K562 (cell line): ENCODE results near the gene OCEL1. TPM values are rescaled to one million over a fixed set of nuclear protein-coding genes. Genes with fewer than 3 reads are reported as not detected.

Experiments
- ATAC-seq: fragments of 200-7000 bp; cut with Tn5 transposase; 3 replicates; pipeline ENCODE4 v1.9.1; 2020; ENCODE audit warnings: moderate library complexity
- BruUV-seq: library from RNA; stranded (reverse); fragments of 400-500 nt; replicated peaks from 2 replicates; lab custom pipeline; 2021; lab: Mats Ljungman, UMichigan
- CTCF ChIA-PET: fragments of 300-600 bp; formaldehyde crosslinking; extraction: SDS; loops from one replicate; lab custom pipeline; 2021; ENCODE audit warnings: low intra/inter-chr PET ratio; lab: Yijun Ruan, JAX
- POLR2A ChIA-PET: fragments of 300-600, 350-650 bp; sonication (Branson Sonifier 250); formaldehyde crosslinking; extraction: SDS; loops from one replicate; lab custom pipeline; 2021; ENCODE audit warnings: antibody characterized with exemption, inconsistent platforms; lab: Yijun Ruan, JAX
- DNase-seq, 4 experiments: peaks; one replicate each; pipeline versions ENCODE4 v3.0.0 to v3.0.0-alpha.2; 2011 to 2018; ENCODE audit warnings: low spot score in 3 of 4, mixed read lengths in 3 of 4; ENCODE audit errors: extremely low read depth in 1 of 4
- FAIRE-seq: peaks from 2 replicates; lab custom pipeline; 2011; peaks lifted over from hg19 to GRCh38; lab: Jason Lieb, UNC
- H2AFZ ChIP-seq: 2 replicates; pipeline ENCODE4 v1.6.0; 2011; ENCODE audit warnings: low read depth, low read length, control low read depth, inconsistent platforms
- H3K27ac ChIP-seq: fragments of 200-600 bp; 3 replicates; pipeline ENCODE4 v1.8.0; 2011; ENCODE audit warnings: low read depth, mild to moderate bottlenecking, control low read depth, inconsistent platforms, low read length, moderate library complexity, mixed read lengths; ENCODE audit errors: extremely low read depth
- H3K27me3 ChIP-seq, 2 experiments: fragments of 300-600 bp in 1 of 2; 2 replicates in 1 of 2; 3 replicates in 1 of 2; pipeline versions ENCODE4 v1.6.0 to v1.8.0; 2011; ENCODE audit warnings: inconsistent platforms in 2 of 2, low read length in 2 of 2, mild to moderate bottlenecking in 1 of 2, mixed read lengths in 1 of 2, moderate library complexity in 1 of 2; ENCODE audit not compliant: control insufficient read depth in 2 of 2, insufficient read depth in 2 of 2
- H3K36me3 ChIP-seq: fragments of 300-600 bp; 3 replicates; pipeline ENCODE4 v1.8.0; 2011; ENCODE audit warnings: mild to moderate bottlenecking, low read length, inconsistent platforms; ENCODE audit not compliant: control insufficient read depth, insufficient read depth
- H3K4me1 ChIP-seq, 2 experiments: fragments of 200-600 bp in 1 of 2; replicated peaks in 1 of 2; 2 replicates in 1 of 2; 3 replicates in 1 of 2; pipeline versions ENCODE4 v1.5.1 to v1.8.0; 2011; ENCODE audit warnings: inconsistent platforms in 2 of 2, low read length in 2 of 2, mild to moderate bottlenecking in 1 of 2, mixed read lengths in 1 of 2, moderate library complexity in 1 of 2; ENCODE audit not compliant: control insufficient read depth in 2 of 2, insufficient read depth in 2 of 2
- H3K4me2 ChIP-seq: 2 replicates; pipeline ENCODE4 v1.6.1; 2011; ENCODE audit warnings: low read length, control low read depth, inconsistent platforms, mixed read lengths; ENCODE audit not compliant: insufficient read depth
- H3K4me3 ChIP-seq: fragments of 200-600 bp; sonication (generic), shearing (Covaris generic); 2 replicates; pipeline ENCODE4 v1.5.1; 2016; ENCODE audit warnings: control low read depth, inconsistent platforms
- H3K79me2 ChIP-seq: fragments of 200-600 bp; 3 replicates; pipeline ENCODE4 v1.8.0; 2011; ENCODE audit warnings: low read length, inconsistent platforms; ENCODE audit not compliant: control insufficient read depth, insufficient read depth
- H3K9ac ChIP-seq, 2 experiments: 2 replicates each; pipeline versions ENCODE4 v1.6.0 to v1.6.1; 2011; ENCODE audit warnings: low read depth in 2 of 2, low read length in 2 of 2, control low read depth in 1 of 2, inconsistent platforms in 1 of 2, mild to moderate bottlenecking in 1 of 2, mixed read lengths in 1 of 2; ENCODE audit not compliant: insufficient read depth in 1 of 2
- H3K9me1 ChIP-seq: one replicate; pipeline ENCODE4 v1.6.0; 2011; ENCODE audit warnings: inconsistent platforms, mild to moderate bottlenecking, low read length, moderate library complexity; ENCODE audit not compliant: control insufficient read depth, insufficient read depth
- H3K9me3 ChIP-seq: replicated peaks from 2 replicates; pipeline ENCODE4 v1.5.1; 2011; ENCODE audit warnings: low read depth, low read length, inconsistent platforms; ENCODE audit not compliant: control insufficient read depth, insufficient read depth
- H4K20me1 ChIP-seq: replicated peaks from 2 replicates; pipeline ENCODE4 v1.6.1; 2011; ENCODE audit warnings: low read length, inconsistent platforms, mixed read lengths; ENCODE audit not compliant: control insufficient read depth, insufficient read depth
- BRCA1 ChIP-seq, 2 experiments: fragments of 450-650 bp in 1 of 2; sonication (generic) in 1 of 2; formaldehyde crosslinking in 1 of 2; IDR thresholded peaks; 2 replicates each; pipeline versions ENCODE4 v1.5.0 to v1.6.1; 2017 to 2020; ENCODE audit warnings: mild to moderate bottlenecking in 1 of 2, missing genetic modification reagents in 1 of 2
- CEBPG ChIP-seq, 3 experiments: fragments of 200-800 bp in 1 of 3; sonication (Bioruptor generic) in 1 of 3; sonication (generic) in 1 of 3; formaldehyde crosslinking in 1 of 3; IDR thresholded peaks in 2 of 3; conservative IDR thresholded peaks in 1 of 3; 2 replicates each; pipeline versions ENCODE4 v1.6.1 to v1.8.0; 2016 to 2022; ENCODE audit warnings: missing compliant biosample characterization in 2 of 3, missing genetic modification characterization in 2 of 3, mild to moderate bottlenecking in 1 of 3, missing genetic modification reagents in 1 of 3
- SMAD1 ChIP-seq: fragments of 150-350 bp; IDR thresholded peaks from 2 replicates; pipeline ENCODE4 v1.6.1; 2014; ENCODE audit warnings: low read length, low read depth; ENCODE audit not compliant: partially characterized antibody
- TEAD1 ChIP-seq, 2 experiments: fragments of 450-650 bp in 1 of 2; sonication (generic) in 1 of 2; formaldehyde crosslinking; IDR thresholded peaks; 2 replicates each; pipeline versions ENCODE4 v1.4.0 to v1.8.0; 2020 to 2022; ENCODE audit warnings: mild to moderate bottlenecking in 2 of 2, missing genetic modification reagents in 1 of 2
- ZC3H4 ChIP-seq: sonication (generic); formaldehyde crosslinking; IDR thresholded peaks from 2 replicates; pipeline ENCODE4 v1.9.0; 2021; ENCODE audit warnings: missing genetic modification reagents, borderline replicate concordance
- WGBS: fragments of 100-300 bp; shearing (Covaris generic); methylation state at CpG from one replicate; pipeline ENCODE4 v1.1.6; 2016; ENCODE audit warnings: low coverage, mixed read lengths; ENCODE audit not compliant: insufficient coverage; ENCODE audit errors: missing lambda C conversion rate; 5-methylcytosine and 5-hydroxymethylcytosine counted together
- in situ Hi-C: fragments of 300-500 bp; cut with MboI; formaldehyde crosslinking; loops from 4 replicates; pipeline ENCODE4 v1.15.0; 2018; ENCODE audit warnings: inconsistent platforms, mixed read lengths
- intact Hi-C: fragments of 100-400 bp; cut with micrococcal nuclease; formaldehyde crosslinking; loops from 2 replicates; pipeline ENCODE4 v1.14.2; 2022
- polyA plus RNA-seq, 8 experiments: library from polyadenylated mRNA; depleted of rRNA in 4 of 8; stranded (reverse) in 5 of 8; unstranded in 3 of 8; fragments of >200 nt; fragmentation: Nextera tagmentation in 2 of 8; fragmentation: Illumina TruSeq in 1 of 8; extraction: Ambion mirVana in 2 of 8; extraction: Trizol in 1 of 8; gene quantifications; 2 replicates each; pipeline versions ENCODE4 v1.2.1 to v1.2.3, GENCODE V29; 2011 to 2014; ENCODE audit warnings: inconsistent platforms in 1 of 8, missing spikeins in 1 of 8
- total RNA-seq, 7 experiments: library from RNA; depleted of rRNA in 6 of 7; stranded (reverse); fragments of >200 nt in 6 of 7; fragmentation: Illumina TruSeq in 2 of 7; extraction: Trizol in 2 of 7; gene quantifications; 2 replicates each; pipeline versions ENCODE4 v1.2.1 to v1.2.3, GENCODE V29; 2011 to 2021; ENCODE audit warnings: low replicate concordance in 1 of 7
- TF ChIP-seq, protein P1 (sequence below): fragments of 450-650 bp; IDR thresholded peaks from 2 replicates; pipeline ENCODE4 v1.6.1; 2018; ENCODE audit not compliant: partially characterized antibody

Gene OCEL1
- total and polyA plus RNA-seq, 9 of the 15 experiments (the other 6 are each of a cell fraction or from before 2014, with no cell fraction given): 8.0 to 38.0 (median 12.4) TPM

DNA sequence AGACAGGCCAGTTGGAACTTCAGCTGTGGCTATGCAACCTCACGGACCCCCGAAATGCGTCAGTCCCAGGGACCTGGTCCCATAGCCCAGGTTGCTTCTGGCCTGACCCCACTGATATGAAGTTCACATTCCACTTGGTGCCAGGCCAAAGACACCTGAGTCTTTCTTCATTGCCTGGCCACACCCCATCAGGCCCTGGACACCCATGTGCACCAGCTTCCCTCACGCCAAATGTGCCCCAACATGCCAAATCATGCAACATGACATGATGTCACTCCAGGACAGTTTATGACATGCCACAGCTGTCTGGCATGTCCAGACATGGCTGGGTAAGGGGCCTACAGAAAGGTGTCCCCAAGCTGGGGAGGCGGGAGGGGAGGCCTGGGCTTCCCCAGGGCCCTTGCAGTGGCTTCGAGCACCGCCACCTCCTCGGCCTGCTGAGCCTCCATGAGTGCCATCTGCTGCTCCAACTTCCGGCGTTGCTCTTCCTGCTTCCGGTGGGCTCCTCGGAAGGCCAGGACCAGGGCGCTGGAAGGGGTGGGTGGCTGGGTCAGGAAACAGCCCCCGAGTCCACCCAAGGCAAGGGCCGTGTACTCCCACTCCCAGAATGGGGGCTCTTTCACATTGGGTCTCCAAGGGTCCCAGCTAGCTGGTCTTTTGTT is 24.0 kb downstream of the OCEL1 start:
- in situ Hi-C loops: no loop called here
- Histone ChIP-seq H3K9me1 (no peaks in the 10 kb centered on the region), H4K20me1 (no peaks in the 10 kb centered on the region)
- TF ChIP-seq TEAD1 (CRISPR knock-in tag; IDR thresholded peaks at IDR 0.05): no peak
- TF ChIP-seq, protein P1, sequence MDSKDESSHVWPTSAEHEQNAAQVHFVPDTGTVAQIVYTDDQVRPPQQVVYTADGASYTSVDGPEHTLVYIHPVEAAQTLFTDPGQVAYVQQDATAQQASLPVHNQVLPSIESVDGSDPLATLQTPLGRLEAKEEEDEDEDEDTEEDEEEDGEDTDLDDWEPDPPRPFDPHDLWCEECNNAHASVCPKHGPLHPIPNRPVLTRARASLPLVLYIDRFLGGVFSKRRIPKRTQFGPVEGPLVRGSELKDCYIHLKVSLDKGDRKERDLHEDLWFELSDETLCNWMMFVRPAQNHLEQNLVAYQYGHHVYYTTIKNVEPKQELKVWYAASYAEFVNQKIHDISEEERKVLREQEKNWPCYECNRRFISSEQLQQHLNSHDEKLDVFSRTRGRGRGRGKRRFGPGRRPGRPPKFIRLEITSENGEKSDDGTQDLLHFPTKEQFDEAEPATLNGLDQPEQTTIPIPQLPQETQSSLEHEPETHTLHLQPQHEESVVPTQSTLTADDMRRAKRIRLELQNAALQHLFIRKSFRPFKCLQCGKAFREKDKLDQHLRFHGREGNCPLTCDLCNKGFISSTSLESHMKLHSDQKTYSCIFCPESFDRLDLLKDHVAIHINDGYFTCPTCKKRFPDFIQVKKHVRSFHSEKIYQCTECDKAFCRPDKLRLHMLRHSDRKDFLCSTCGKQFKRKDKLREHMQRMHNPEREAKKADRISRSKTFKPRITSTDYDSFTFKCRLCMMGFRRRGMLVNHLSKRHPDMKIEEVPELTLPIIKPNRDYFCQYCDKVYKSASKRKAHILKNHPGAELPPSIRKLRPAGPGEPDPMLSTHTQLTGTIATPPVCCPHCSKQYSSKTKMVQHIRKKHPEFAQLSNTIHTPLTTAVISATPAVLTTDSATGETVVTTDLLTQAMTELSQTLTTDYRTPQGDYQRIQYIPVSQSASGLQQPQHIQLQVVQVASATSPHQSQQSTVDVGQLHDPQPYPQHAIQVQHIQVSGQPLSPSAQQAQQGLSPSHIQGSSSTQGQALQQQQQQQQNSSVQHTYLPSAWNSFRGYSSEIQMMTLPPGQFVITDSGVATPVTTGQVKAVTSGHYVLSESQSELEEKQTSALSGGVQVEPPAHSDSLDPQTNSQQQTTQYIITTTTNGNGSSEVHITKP: peak; percentile 29
- TF ChIP-seq SMAD1: no peak
- TF ChIP-seq ZC3H4: 0 out of 2 replicates have a peak, but pooled peaks have one; percentile 45
- TF ChIP-seq CEBPG (CRISPR knock-in tag; IDR thresholded peaks at IDR 0.05): peak; percentile 25; the same call in 1 of the 2 replicates
- TF ChIP-seq CEBPG (tag; conservative IDR thresholded peaks at IDR 0.05 in 1 of 2, IDR thresholded peaks at IDR 0.05 in 1 of 2): no peak
- no peak for TF ChIP-seq BRCA1 (IDR thresholded peaks at IDR 0.05)
- TF ChIP-seq BRCA1 (CRISPR knock-in tag; IDR thresholded peaks at IDR 0.05): 0 out of 2 replicates have a peak, but pooled peaks have one; percentile 26
- TF ChIP-seq, all 486 proteins: peak for 4
- Histone ChIP-seq H3K4me1 (peaks cover 35 to 54% of the 10 kb centered on the region in 2 experiments), H3K27me3 (no peaks in the 10 kb centered on the region), H3K4me3 (no peak overlapping the region), H3K4me2 (no peak overlapping the region), H3K36me3 (no peaks in the 10 kb centered on the region), H3K27ac (peak overlapping the region; percentile 53; the same call in 1 of the 3 replicates), H3K9me3 (no peaks in the 10 kb centered on the region), H2AFZ (no peak overlapping the region), H3K9ac (peak overlapping the region in 1 of 2 experiments; percentile 80; a peak in 1 of 4 replicates), H3K79me2 (peaks cover 5% of the 10 kb centered on the region)
- POLR2A ChIA-PET: interaction anchor here (0.5 to 1.4 kb wide), 9 partner anchors 8 to 35 kb away, joined by 3 to 6 read pairs (median 3); partner anchors contain the start of gene USE1
- DNase-seq (no peak), FAIRE-seq (no peak), ATAC-seq (no peak)
- BruUV-seq: no TSS peak
- intact Hi-C loops: loop anchor here (5.0 kb wide), 1 partner anchor 43 kb away; no protein-coding TSS in a partner anchor
- CTCF ChIA-PET: no interaction called here
- WGBS: 79% methylated on average over 11 of the region's 15 CpGs
